GM13977 (cell line): ENCODE measurements around the gene RSBN1L.
"Not testable (repeated sequence)": the region's sequence is repeated elsewhere in the genome, so short reads cannot be mapped to it uniquely, and the experiment has no call there.

Experiments used
- DNase-seq: peaks from one replicate; pipeline ENCODE4 v3.0.0; 2012; ENCODE audit warnings: low spot score
- in situ Hi-C: fragments of 300-500 bp; cut with MboI; formaldehyde crosslinking; loops from one replicate; pipeline ENCODE4 v1.12.0; 2022; ENCODE audit warnings: low sequenced_read_pairs, low pct_unique_long_range_greater_than_20kb, mixed read lengths, inconsistent platforms; ENCODE audit not compliant: unreplicated experiment
- TF ChIP-seq, protein P1 (sequence below): IDR thresholded peaks from 2 replicates; pipeline ENCODE4 v1.5.1; 2012; ENCODE audit warnings: mild to moderate bottlenecking, control low read depth; ENCODE audit not compliant: insufficient read depth; ENCODE audit errors: extremely low read depth, missing control alignments

The RSBN1L gene

DNA sequence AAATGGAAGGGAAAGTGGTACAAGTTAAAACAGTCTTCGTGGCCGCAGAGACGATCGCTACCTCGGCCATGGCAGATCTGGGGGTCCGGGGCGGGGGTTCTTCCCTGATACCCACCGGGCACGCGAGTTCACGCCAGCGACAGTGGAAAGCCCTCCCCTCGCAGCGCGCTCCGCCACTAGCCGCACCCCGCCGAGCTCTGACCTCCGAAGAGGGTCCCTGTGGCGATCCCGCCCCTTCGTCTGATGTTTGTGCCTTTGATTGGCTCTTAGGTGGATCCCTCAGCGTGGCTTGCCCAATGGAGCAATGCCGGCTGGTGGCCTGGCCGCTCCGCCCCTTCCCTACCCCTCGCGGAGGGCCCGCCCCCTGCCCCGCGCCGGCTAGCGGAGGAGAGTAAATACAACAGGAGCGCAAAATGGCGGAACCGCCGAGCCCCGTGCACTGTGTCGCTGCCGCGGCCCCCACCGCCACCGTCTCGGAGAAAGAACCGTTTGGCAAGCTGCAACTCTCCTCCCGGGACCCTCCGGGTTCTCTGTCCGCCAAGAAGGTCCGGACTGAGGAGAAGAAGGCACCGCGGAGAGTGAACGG lies at the start of gene RSBN1L:
RSBN1L (plus strand) TSS at position 403 of the 586 bp plus-strand sequence; CDS start at position 414, 11 bp downstream.
- in situ Hi-C loops = no loop called here
- TF ChIP-seq, protein P1, sequence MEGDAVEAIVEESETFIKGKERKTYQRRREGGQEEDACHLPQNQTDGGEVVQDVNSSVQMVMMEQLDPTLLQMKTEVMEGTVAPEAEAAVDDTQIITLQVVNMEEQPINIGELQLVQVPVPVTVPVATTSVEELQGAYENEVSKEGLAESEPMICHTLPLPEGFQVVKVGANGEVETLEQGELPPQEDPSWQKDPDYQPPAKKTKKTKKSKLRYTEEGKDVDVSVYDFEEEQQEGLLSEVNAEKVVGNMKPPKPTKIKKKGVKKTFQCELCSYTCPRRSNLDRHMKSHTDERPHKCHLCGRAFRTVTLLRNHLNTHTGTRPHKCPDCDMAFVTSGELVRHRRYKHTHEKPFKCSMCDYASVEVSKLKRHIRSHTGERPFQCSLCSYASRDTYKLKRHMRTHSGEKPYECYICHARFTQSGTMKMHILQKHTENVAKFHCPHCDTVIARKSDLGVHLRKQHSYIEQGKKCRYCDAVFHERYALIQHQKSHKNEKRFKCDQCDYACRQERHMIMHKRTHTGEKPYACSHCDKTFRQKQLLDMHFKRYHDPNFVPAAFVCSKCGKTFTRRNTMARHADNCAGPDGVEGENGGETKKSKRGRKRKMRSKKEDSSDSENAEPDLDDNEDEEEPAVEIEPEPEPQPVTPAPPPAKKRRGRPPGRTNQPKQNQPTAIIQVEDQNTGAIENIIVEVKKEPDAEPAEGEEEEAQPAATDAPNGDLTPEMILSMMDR = peak; percentile 33
- DNase-seq = peak; percentile 95

DNA sequence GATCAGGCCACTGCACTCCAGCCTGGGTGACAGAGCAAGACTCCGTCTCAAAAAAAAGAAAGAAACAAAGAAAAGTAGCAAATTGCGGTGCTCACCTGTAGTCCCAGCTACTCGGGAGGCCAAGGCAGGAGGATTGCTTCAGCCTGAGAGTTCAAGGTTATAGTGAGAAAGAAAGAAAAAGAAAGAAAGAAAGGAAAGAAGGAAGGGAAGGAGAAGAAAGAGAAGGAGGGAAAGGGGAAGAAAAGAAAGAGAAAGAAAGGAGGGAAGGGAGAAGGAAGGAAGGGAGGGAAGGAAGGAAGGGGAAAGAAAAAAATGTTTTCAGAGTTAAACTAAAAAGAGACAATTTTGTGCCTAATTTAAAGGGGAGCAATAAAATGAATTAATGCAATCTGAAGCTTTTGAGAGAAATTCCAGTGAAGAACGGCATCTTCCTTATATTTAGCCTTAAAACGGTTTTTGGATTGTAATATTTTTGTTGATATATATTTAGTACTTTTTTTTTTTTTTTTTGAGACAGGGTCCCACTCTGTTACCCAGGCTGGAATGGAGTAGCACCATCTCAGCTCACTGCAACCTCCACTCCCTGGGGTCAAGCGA lies 47.4 kb upstream of the RSBN1L start:
- in situ Hi-C loops = no loop called here
- TF ChIP-seq, protein P1 = no peak
- DNase-seq = no peak

DNA sequence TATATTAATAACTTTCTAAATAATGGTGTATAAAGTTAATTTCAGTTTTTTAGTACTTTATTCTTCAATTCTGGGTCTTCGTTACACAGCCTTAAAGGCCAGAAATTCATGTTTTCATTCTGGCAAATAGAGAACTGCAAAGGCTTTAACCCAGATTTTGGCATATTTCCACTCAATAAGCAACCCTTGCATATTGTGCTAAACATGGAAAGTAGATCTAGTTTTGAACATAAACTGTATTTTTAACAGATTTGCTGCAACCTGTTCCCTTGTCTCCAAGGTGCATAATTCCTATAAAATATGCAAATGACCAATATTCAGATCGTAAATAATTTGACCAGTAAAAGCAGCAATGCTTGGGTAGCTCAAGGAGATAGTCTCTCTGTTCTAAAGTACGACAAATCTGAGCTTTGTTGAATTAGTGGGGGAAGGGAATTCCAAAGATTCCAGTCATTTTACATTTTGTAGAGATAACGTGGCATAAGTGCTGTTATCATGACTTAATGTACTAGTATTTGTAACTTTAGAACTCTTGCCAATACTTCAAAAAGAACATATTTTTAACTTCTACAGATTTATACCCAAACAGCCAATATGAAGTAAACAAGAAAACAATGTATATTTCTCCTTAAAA lies 46.4 kb upstream of the RSBN1L start:
- in situ Hi-C loops = loop anchor here (25.0 kb wide), 2 partner anchors 287 to 387 kb away; no protein-coding TSS in a partner anchor

DNA sequence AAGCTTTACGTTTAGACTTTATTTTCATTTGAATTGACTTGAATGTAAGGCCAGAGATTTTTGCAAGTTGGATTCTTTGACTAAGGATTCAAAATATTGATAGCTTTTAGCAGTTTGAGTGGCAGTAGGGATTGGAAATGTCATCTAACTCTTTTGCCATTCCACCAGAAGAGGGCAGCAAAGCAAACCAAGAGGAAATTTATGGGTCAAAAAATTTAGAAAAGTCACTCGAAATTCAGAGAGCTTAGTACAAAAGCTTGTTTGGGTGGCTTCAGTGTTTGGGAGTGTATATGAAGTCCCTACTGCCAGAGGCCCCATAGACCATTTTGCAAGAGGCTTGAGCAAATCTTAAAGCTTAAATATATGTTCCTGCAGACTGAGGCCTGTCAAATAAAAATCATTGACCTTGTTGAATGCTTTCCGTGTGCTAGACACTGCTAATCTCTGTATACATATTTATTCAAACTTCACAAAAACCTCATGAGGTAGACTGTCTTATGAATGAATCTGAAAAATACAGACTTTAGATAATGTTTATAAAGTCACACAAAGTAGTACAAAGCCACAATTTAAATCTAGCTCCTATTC lies 44.6 kb upstream of the RSBN1L start:
- peak; percentile 62 for DNase-seq
- in situ Hi-C loops = loop anchor here (25.0 kb wide), 2 partner anchors 286 to 386 kb away; no protein-coding TSS in a partner anchor
- TF ChIP-seq, protein P1 = peak; percentile 62

More for the DNA sequence above, 46.4 kb upstream of the RSBN1L start:
- no peak for DNase-seq
- TF ChIP-seq, protein P1 = no peak

DNA sequence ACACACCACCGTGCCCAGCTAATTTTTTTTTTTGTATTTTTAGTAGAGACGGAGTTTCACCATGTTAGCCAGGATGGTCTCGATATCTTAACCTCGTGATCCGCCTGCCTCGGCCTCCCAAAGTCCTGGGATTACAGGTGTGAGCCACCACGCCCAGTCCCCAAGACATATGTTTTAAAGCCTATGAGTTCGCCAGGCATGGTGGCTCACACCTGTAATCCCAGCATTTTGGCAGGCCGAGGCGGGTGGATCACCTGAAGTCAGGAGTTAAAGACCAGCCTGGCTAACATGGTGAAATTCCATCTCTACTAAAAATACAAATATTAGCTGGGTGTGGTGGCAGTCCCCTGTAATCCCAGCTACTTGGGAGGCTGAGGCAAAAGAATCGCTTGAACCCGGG lies 43.4 kb upstream of the RSBN1L start:
- in situ Hi-C loops = loop anchor here (25.0 kb wide), 2 partner anchors 284 to 384 kb away; no protein-coding TSS in a partner anchor
- DNase-seq = not testable (repeated sequence)

DNA sequence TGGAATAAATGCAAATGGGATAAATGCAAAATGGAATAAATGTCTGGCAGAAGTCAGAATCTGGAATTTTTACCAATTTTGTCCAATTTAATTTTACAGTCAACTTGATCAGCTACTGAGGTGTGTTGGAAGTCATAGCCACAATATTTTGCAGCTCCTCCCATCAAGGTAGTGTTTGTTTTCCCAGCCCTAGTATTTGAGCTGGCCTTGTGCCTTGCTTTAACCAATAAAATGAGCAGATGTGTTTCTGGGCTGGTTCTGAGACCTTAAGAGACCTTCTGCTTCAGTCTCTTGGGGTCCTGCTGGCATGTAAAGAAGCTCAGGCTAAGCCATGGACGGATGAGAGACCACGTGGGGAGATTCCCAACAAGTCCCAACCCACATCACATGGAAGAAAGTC lies 42.7 kb upstream of the RSBN1L start:
- DNase-seq = no peak
- in situ Hi-C loops = loop anchor here (25.0 kb wide), 2 partner anchors 284 to 384 kb away; no protein-coding TSS in a partner anchor
- TF ChIP-seq, protein P1 = no peak
